Measurements from ENCODE around the gene SNAPC4.

Gene SNAPC4

GRCh38 chr9:136379401-136379800 is 20.6 kb downstream of the SNAPC4 start:
- Histone ChIP-seq H3K4me1 (ENCODE audit: insufficient read depth, low read length) (no peaks in the 10 kb centered on the region), H3K36me3 (ENCODE audit: insufficient read depth, low read length) (0 out of 2 replicates have a peak, but pooled peaks cover 9% of the 10 kb centered on the region), H3K9ac (ENCODE audit: low read depth, low read length) (no peak overlapping the region), H3K9me3 (ENCODE audit: control insufficient read depth, insufficient read depth, low read length) (no peaks in the 10 kb centered on the region)

GRCh38 chr9:136379003-136379287 is 21.0 kb downstream of the SNAPC4 start:
- H3K9me3 ChIP-seq (ENCODE audit: control insufficient read depth, insufficient read depth, low read length), result no peaks in the 10 kb centered on the region
- H3K9ac ChIP-seq (ENCODE audit: low read depth, low read length), result no peak overlapping the region
- 0 out of 2 replicates have a peak, but pooled peaks cover 4% of the 10 kb centered on the region for H3K36me3 ChIP-seq (ENCODE audit: insufficient read depth, low read length)
- no peaks in the 10 kb centered on the region for H3K4me1 ChIP-seq (ENCODE audit: insufficient read depth, low read length)

DNA sequence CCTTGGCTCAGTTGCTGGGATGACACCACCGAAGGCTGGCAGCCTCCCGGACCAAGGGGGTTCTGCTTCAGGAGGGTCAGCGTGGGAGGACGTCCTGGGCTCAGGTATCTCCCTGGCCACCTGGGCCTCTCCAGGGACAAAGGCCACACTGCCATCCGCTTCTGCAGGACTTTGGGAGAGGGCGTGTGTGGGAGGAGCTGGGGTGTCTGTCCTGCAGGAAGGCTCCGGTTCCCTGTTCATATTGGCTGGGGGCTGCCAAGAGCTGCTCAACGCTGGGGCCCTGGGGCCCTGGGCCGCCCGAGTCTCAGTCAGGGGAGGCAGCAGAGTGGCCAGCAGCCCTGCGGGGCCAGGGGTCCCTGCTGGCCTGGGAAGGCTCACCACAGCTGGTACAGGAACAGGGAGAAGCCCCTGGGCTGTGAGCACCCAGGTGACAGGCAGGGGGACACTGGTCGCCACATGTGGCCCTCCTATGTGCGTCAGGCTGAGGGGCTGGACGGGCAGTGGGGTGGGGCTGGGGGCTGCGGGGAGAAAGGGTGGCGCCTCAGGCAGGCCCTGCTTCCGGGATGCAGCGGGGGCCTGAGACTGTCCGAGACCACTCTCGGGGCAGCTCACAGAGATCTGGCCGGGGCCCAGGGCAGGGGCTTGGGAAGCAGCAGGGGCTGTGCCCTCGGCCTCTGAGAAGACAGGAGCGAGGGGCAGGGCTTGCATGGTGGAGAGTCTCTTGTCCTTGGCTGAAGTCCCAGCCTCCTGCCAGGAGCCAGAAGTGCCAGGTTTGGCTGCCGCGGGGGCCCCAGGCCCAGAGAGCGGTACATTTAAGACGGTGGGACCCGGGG is 21.6 kb downstream of the SNAPC4 start:
- H3K9ac ChIP-seq (ENCODE audit: low read depth, low read length), result no peak overlapping the region
- H3K36me3 ChIP-seq (ENCODE audit: insufficient read depth, low read length), result 0 out of 2 replicates have a peak, but pooled peaks cover 4% of the 10 kb centered on the region
- no peaks in the 10 kb centered on the region; the same call in 1 of the 2 replicates for H3K4me1 ChIP-seq (ENCODE audit: insufficient read depth, low read length)
- no peaks in the 10 kb centered on the region for H3K9me3 ChIP-seq (ENCODE audit: control insufficient read depth, insufficient read depth, low read length)

GRCh38 chr9:136377341-136378169 is 22.4 kb downstream of the SNAPC4 start:
- H3K4me1 ChIP-seq (ENCODE audit: insufficient read depth, low read length), result peaks cover 8% of the 10 kb centered on the region; the same call in 1 of the 2 replicates
- no peak overlapping the region for H3K9ac ChIP-seq (ENCODE audit: low read depth, low read length)
- 0 out of 2 replicates have a peak, but pooled peaks cover 4% of the 10 kb centered on the region for H3K36me3 ChIP-seq (ENCODE audit: insufficient read depth, low read length)
- H3K9me3 ChIP-seq (ENCODE audit: control insufficient read depth, insufficient read depth, low read length), result no peaks in the 10 kb centered on the region

GRCh38 chr9:136376457-136376856 is 23.5 kb downstream of the SNAPC4 start:
- Histone ChIP-seq H3K36me3 (ENCODE audit: insufficient read depth, low read length) (0 out of 2 replicates have a peak, but pooled peaks cover 4% of the 10 kb centered on the region), H3K9me3 (ENCODE audit: control insufficient read depth, insufficient read depth, low read length) (no peaks in the 10 kb centered on the region), H3K4me1 (ENCODE audit: insufficient read depth, low read length) (peaks cover 8% of the 10 kb centered on the region; the same call in 1 of the 2 replicates), H3K9ac (ENCODE audit: low read depth, low read length) (no peak overlapping the region)

GRCh38 chr9:136375096-136375495 is 24.9 kb downstream of the SNAPC4 start:
- 0 out of 2 replicates have a peak, but pooled peaks cover 4% of the 10 kb centered on the region for H3K36me3 ChIP-seq (ENCODE audit: insufficient read depth, low read length)
- peaks cover 8% of the 10 kb centered on the region; the same call in 1 of the 2 replicates for H3K4me1 ChIP-seq (ENCODE audit: insufficient read depth, low read length)
- no peak overlapping the region for H3K9ac ChIP-seq (ENCODE audit: low read depth, low read length)
- H3K9me3 ChIP-seq (ENCODE audit: control insufficient read depth, insufficient read depth, low read length), result no peaks in the 10 kb centered on the region

DNA sequence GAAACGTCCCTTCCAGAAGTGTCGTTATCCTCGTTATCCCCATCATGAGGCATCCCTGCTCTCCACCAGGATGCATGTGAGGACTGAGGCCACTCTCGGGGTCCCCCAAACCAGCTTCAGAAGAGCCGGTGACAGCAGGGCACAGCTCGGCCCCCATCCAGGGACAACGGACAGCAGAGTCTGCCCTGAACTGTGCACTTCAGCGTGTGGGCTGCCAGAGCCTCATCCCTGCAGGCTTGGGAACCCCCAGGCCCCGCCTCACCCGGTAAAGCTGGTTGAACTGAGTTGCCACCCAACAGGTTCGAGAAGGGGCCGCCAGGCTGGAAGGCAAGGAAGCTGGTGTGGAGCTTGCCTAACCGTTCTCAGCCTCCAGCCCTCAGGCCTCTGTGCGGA is 25.8 kb downstream of the SNAPC4 start:
- 0 out of 2 replicates have a peak, but pooled peaks cover 4% of the 10 kb centered on the region for H3K36me3 ChIP-seq (ENCODE audit: insufficient read depth, low read length)
- H3K4me1 ChIP-seq (ENCODE audit: insufficient read depth, low read length), result peaks cover 8% of the 10 kb centered on the region; the same call in 1 of the 2 replicates
- no peak overlapping the region for H3K9ac ChIP-seq (ENCODE audit: low read depth, low read length)
- H3K9me3 ChIP-seq (ENCODE audit: control insufficient read depth, insufficient read depth, low read length), result no peaks in the 10 kb centered on the region

DNA sequence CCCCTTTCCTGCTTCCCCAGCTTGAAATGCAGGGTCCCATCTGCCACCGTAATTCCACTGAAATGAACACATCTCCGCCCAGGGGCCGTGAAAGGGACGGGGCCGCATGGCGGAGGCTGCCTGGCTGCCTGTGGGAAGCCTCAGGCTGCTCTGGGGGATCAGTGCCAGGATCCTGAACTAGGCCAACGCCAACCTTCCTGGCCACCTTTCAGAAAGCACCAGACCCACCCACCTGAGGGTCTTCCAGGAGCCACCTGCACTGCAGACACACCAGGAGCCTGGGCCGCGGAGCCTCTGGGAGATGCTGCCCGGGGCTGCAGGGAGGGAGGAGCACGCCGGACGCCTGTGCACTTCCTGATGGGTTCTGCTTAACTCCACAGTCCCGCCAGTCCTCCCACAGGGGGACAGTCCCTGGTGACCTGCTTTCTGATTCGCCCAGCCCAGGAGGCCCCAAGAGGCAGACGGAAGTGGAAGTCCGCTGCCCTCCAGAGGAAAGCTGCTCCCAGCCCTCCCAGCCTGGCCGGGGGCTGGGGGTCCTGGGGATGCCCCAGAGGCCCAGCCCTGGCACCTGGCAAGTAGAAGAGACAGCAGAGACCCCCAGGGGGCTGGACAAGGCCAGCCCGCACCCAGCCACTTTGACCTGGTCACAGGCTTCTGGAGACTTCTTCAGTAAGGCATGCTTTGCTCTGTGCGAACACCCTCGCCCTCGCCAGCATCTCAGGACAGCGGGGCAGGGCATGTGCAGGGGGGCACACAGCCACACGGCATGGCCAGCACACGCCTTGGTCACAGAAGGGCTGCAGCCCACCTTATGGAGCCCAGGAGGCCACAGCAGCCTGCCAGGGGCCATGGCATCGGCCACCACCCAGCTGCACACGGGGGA is 26.4 kb downstream of the SNAPC4 start, which contains the start of gene CARD9:
CARD9 (minus strand) TSS at position 370 of the 883 bp plus-strand sequence. CDS start 1,591 bp downstream, outside the sequence.
- no peak within 1 kb of the TSS for H3K9ac ChIP-seq (ENCODE audit: low read depth, low read length)

GRCh38 chr9:136372561-136373299 is 27.2 kb downstream of the SNAPC4 start:
- 0 out of 2 replicates have a peak, but pooled peaks cover 4% of the 10 kb centered on the region for H3K36me3 ChIP-seq (ENCODE audit: insufficient read depth, low read length)
- H3K9ac ChIP-seq (ENCODE audit: low read depth, low read length), result no peak overlapping the region
- no peaks in the 10 kb centered on the region for H3K9me3 ChIP-seq (ENCODE audit: control insufficient read depth, insufficient read depth, low read length)
- H3K4me1 ChIP-seq (ENCODE audit: insufficient read depth, low read length), result peaks cover 8% of the 10 kb centered on the region; the same call in 1 of the 2 replicates

More for the DNA sequence above, 26.4 kb downstream of the SNAPC4 start, which contains the start of gene CARD9:
- H3K4me1 ChIP-seq (ENCODE audit: insufficient read depth, low read length), result peaks cover 8% of the 10 kb centered on the region; the same call in 1 of the 2 replicates
- H3K9me3 ChIP-seq (ENCODE audit: control insufficient read depth, insufficient read depth, low read length), result no peaks in the 10 kb centered on the region
- 0 out of 2 replicates have a peak, but pooled peaks cover 4% of the 10 kb centered on the region for H3K36me3 ChIP-seq (ENCODE audit: insufficient read depth, low read length)

- H3K36me3 ChIP-seq (ENCODE audit: insufficient read depth, low read length), result 0 out of 2 replicates have a peak, but pooled peaks cover 4% of the 10 kb centered on the region
- H3K9me3 ChIP-seq (ENCODE audit: control insufficient read depth, insufficient read depth, low read length), result no peaks in the 10 kb centered on the region
- H3K4me1 ChIP-seq (ENCODE audit: insufficient read depth, low read length), result peaks cover 8% of the 10 kb centered on the region; the same call in 1 of the 2 replicates
- no peak overlapping the region for H3K9ac ChIP-seq (ENCODE audit: low read depth, low read length)
Measured at GRCh38 chr9:136372006-136372405, 28.0 kb downstream of the SNAPC4 start.

GRCh38 chr9:136371533-136371880 is 28.5 kb downstream of the SNAPC4 start:
- no peak overlapping the region for H3K9ac ChIP-seq (ENCODE audit: low read depth, low read length)
- H3K9me3 ChIP-seq (ENCODE audit: control insufficient read depth, insufficient read depth, low read length), result no peaks in the 10 kb centered on the region
- 0 out of 2 replicates have a peak, but pooled peaks cover 4% of the 10 kb centered on the region for H3K36me3 ChIP-seq (ENCODE audit: insufficient read depth, low read length)
- H3K4me1 ChIP-seq (ENCODE audit: insufficient read depth, low read length), result peaks cover 8% of the 10 kb centered on the region; the same call in 1 of the 2 replicates

GRCh38 chr9:136370687-136371532 is 29.1 kb downstream of the SNAPC4 start:
- Histone ChIP-seq H3K9ac (ENCODE audit: low read depth, low read length) (no peak overlapping the region), H3K36me3 (ENCODE audit: insufficient read depth, low read length) (0 out of 2 replicates have a peak, but pooled peaks cover 3% of the 10 kb centered on the region), H3K4me1 (ENCODE audit: insufficient read depth, low read length) (peaks cover 8% of the 10 kb centered on the region; the same call in 1 of the 2 replicates), H3K9me3 (ENCODE audit: control insufficient read depth, insufficient read depth, low read length) (no peaks in the 10 kb centered on the region)

Data from ES-I3 (cell line).